GM23248 (cell line): ENCODE measurements around the gene WTAP. TPM values are rescaled to one million over a fixed set of nuclear protein-coding genes. Genes with fewer than 3 reads are reported as not detected.
"Not testable (repeated sequence)": the region's sequence is repeated elsewhere in the genome, so short reads cannot be mapped to it uniquely, and the experiment has no call there.

Source experiments
- DNase-seq: peaks from one replicate; pipeline ENCODE4 v3.0.0-alpha.2; 2015
- H2AFZ ChIP-seq: fragments of 200-600 bp; sonication (generic); 2 replicates; pipeline ENCODE4 v1.6.1; 2016; ENCODE audit warnings: antibody characterized with exemption
- H3F3A ChIP-seq: fragments of 200-600 bp; sonication (generic); 2 replicates; pipeline ENCODE4 v1.6.1; 2016; ENCODE audit warnings: mild to moderate bottlenecking, antibody characterized with exemption, mixed run types; ENCODE audit not compliant: insufficient read depth
- H3K27ac ChIP-seq: fragments of 200-600 bp; sonication (generic); 2 replicates; pipeline ENCODE4 v1.5.1; 2016; ENCODE audit warnings: mild to moderate bottlenecking
- H3K27me3 ChIP-seq: fragments of 200-600 bp; sonication (generic); replicated peaks from 2 replicates; pipeline ENCODE4 v1.6.1; 2016; ENCODE audit warnings: mild to moderate bottlenecking; ENCODE audit not compliant: insufficient read depth
- H3K36me3 ChIP-seq: fragments of 200-600 bp; sonication (generic); 2 replicates; pipeline ENCODE4 v1.6.1; 2016; ENCODE audit warnings: low read depth, mild to moderate bottlenecking
- H3K4me1 ChIP-seq: fragments of 200-600 bp; sonication (generic); 2 replicates; pipeline ENCODE4 v1.6.1; 2016; ENCODE audit warnings: mild to moderate bottlenecking; ENCODE audit not compliant: insufficient read depth
- H3K4me2 ChIP-seq: fragments of 200-600 bp; sonication (generic); one replicate; pipeline ENCODE4 v1.6.1; 2016; ENCODE audit warnings: mild to moderate bottlenecking; ENCODE audit not compliant: unreplicated experiment
- H3K4me3 ChIP-seq: fragments of 200-600 bp; sonication (generic); 2 replicates; pipeline ENCODE4 v1.5.1; 2016; ENCODE audit warnings: mild to moderate bottlenecking
- H3K79me2 ChIP-seq: fragments of 200-600 bp; sonication (generic); 2 replicates; pipeline ENCODE4 v1.6.1; 2016; ENCODE audit warnings: mild to moderate bottlenecking; ENCODE audit not compliant: insufficient read depth
- H3K9ac ChIP-seq: fragments of 200-600 bp; sonication (generic); 2 replicates; pipeline ENCODE4 v1.6.1; 2016; ENCODE audit warnings: mild to moderate bottlenecking
- H3K9me2 ChIP-seq: fragments of 200-600 bp; sonication (generic); 2 replicates; pipeline ENCODE4 v1.6.1; 2016; ENCODE audit warnings: mixed run types, mild to moderate bottlenecking, moderate library complexity; ENCODE audit not compliant: insufficient read depth
- H3K9me3 ChIP-seq: fragments of 200-600 bp; sonication (generic); one replicate; pipeline ENCODE4 v1.6.1; 2017; ENCODE audit warnings: low read depth
- H4K20me1 ChIP-seq: fragments of 200-600 bp; sonication (generic); 2 replicates; pipeline ENCODE4 v1.6.0; 2016; ENCODE audit not compliant: insufficient read depth
- EZH2 ChIP-seq: fragments of 200-600 bp; sonication (generic); IDR thresholded peaks from 2 replicates; pipeline ENCODE4 v1.6.1; 2018; ENCODE audit warnings: antibody characterized with exemption, mild to moderate bottlenecking; ENCODE audit not compliant: insufficient read depth, poor library complexity, severe bottlenecking
- EZH2phosphoT487 ChIP-seq: fragments of 200-600 bp; sonication (generic); IDR thresholded peaks from 2 replicates; pipeline ENCODE4 v1.6.1; 2018; ENCODE audit warnings: antibody characterized with exemption, moderate library complexity, mild to moderate bottlenecking, low read depth; ENCODE audit not compliant: insufficient read depth
- WGBS, 2 experiments: methylation state at CpG; one replicate each; pipeline ENCODE4 v1.1.6; 2015 to 2017; ENCODE audit warnings: low lambda C conversion rate in 2 of 2, low coverage in 1 of 2; ENCODE audit errors: missing lambda C conversion rate in 2 of 2; 5-methylcytosine and 5-hydroxymethylcytosine counted together
- in situ Hi-C: fragments of 300-500 bp; cut with MboI; formaldehyde crosslinking; loops from 2 replicates; pipeline ENCODE4 v1.15.0; 2020
- polyA plus RNA-seq: library from polyadenylated mRNA; unstranded; fragments of >200 nt; fragmentation: Nextera tagmentation; extraction: Ambion mirVana; gene quantifications from 2 replicates; pipeline ENCODE4 v1.2.1, GENCODE V29; 2016
- total RNA-seq: library from RNA; depleted of rRNA; stranded (reverse); fragments of >200 nt; shearing (Covaris generic); gene quantifications from 2 replicates; pipeline ENCODE4 v1.2.3, GENCODE V29; 2014

WTAP gene
- total and polyA plus RNA-seq, 2 experiments from 2014 or later = 64.8 to 87.8 TPM

GRCh38 chr6:159716247-159717096 is 10.8 kb upstream of the WTAP start:
- Histone ChIP-seq H3K27me3 (no peaks in the 10 kb centered on the region), H4K20me1 (no peaks in the 10 kb centered on the region), H2AFZ (0 out of 2 replicates have a peak overlapping the region, but pooled peaks have one; percentile 8), H3K4me3 (peak overlapping the region; percentile 20; the same call in 1 of the 2 replicates), H3K79me2 (peaks cover 71% of the 10 kb centered on the region), H3K9ac (peak overlapping the region; percentile 58), H3K4me1 (peaks cover 25% of the 10 kb centered on the region), H3F3A (peaks cover 31% of the 10 kb centered on the region), H3K4me2 (peak overlapping the region; percentile 57), H3K9me3 (no peaks in the 10 kb centered on the region), H3K27ac (peak overlapping the region; percentile 74), H3K36me3 (no peaks in the 10 kb centered on the region), H3K9me2 (no peaks in the 10 kb centered on the region)
- in situ Hi-C loops = no loop called here
- 3 to 4% methylated on average over 5 of the region's 5 CpGs for WGBS, 2 experiments
- TF ChIP-seq EZH2phosphoT487 (0 out of 2 replicates have a peak, but pooled peaks have one; percentile 20), EZH2 (no peak)
- peak; percentile 98 for DNase-seq

GRCh38 chr6:159718634-159719033 is 8.7 kb upstream of the WTAP start:
- H3K9me3 ChIP-seq = no peaks in the 10 kb centered on the region
- H3K79me2 ChIP-seq = peaks cover 73% of the 10 kb centered on the region
- no peaks in the 10 kb centered on the region for H3K36me3 ChIP-seq
- WGBS, 2 experiments = 97 to 100% methylated on average over 3 of the region's 3 CpGs
- no peak overlapping the region for H3K4me2 ChIP-seq
- no peak overlapping the region for H3K9ac ChIP-seq
- no peaks in the 10 kb centered on the region for H3K9me2 ChIP-seq
- H4K20me1 ChIP-seq = no peaks in the 10 kb centered on the region
- peaks cover 31% of the 10 kb centered on the region for H3F3A ChIP-seq
- in situ Hi-C loops = no loop called here
- no peak overlapping the region for H3K4me3 ChIP-seq
- no peaks in the 10 kb centered on the region for H3K27me3 ChIP-seq
- no peak for DNase-seq
- H3K4me1 ChIP-seq = peaks cover 25% of the 10 kb centered on the region
- H2AFZ ChIP-seq = no peak overlapping the region
- H3K27ac ChIP-seq = no peak overlapping the region
- TF ChIP-seq EZH2 (no peak), EZH2phosphoT487 (no peak)

- no peak for DNase-seq
- 92 to 95% methylated on average over 4 to 7 of the region's 7 CpGs for WGBS, 2 experiments
- Histone ChIP-seq H4K20me1 (no peaks in the 10 kb centered on the region), H3K4me1 (peaks cover 25% of the 10 kb centered on the region), H3K36me3 (no peaks in the 10 kb centered on the region), H2AFZ (no peak overlapping the region), H3K9me3 (no peaks in the 10 kb centered on the region), H3K27ac (no peak overlapping the region), H3K9me2 (no peaks in the 10 kb centered on the region), H3K9ac (no peak overlapping the region), H3F3A (peaks cover 31% of the 10 kb centered on the region), H3K27me3 (no peaks in the 10 kb centered on the region), H3K79me2 (peaks cover 73% of the 10 kb centered on the region), H3K4me2 (no peak overlapping the region), H3K4me3 (no peak overlapping the region)
- TF ChIP-seq EZH2 = no peak
- in situ Hi-C loops = no loop called here
These were observed 8.0 kb upstream of the WTAP start for GRCh38 chr6:159719287-159719686.

GRCh38 chr6:159720708-159721107 is 6.6 kb upstream of the WTAP start:
- in situ Hi-C loops = no loop called here
- Histone ChIP-seq H3K36me3 (no peaks in the 10 kb centered on the region), H3K9me3 (no peaks in the 10 kb centered on the region), H3K4me3 (no peak overlapping the region), H3K9me2 (no peaks in the 10 kb centered on the region), H4K20me1 (no peaks in the 10 kb centered on the region), H3K4me1 (peaks cover 21% of the 10 kb centered on the region), H3K79me2 (peaks cover 73% of the 10 kb centered on the region), H3K27me3 (no peaks in the 10 kb centered on the region), H3K9ac (no peak overlapping the region), H2AFZ (no peak overlapping the region), H3F3A (peaks cover 26% of the 10 kb centered on the region), H3K27ac (no peak overlapping the region), H3K4me2 (no peak overlapping the region)
- no peak for TF ChIP-seq EZH2
- no peak for TF ChIP-seq EZH2phosphoT487
- 90 to 95% methylated on average over 7 of the region's 7 CpGs for WGBS, 2 experiments
- peak; percentile 38 for DNase-seq

- H3K4me3 ChIP-seq, DNase-seq, H3K36me3 ChIP-seq, H3K9me2 ChIP-seq, H3K27ac ChIP-seq, H4K20me1 ChIP-seq, in situ Hi-C loops, H3K27me3 ChIP-seq, H3K4me2 ChIP-seq, H3K9me3 ChIP-seq, H3K9ac ChIP-seq, H2AFZ ChIP-seq: not testable (repeated sequence)
- 91 to 98% methylated on average over 3 of the region's 3 CpGs for WGBS, 2 experiments
- peaks cover 17% of the 10 kb centered on the region for H3K4me1 ChIP-seq
- peaks cover 80% of the 10 kb centered on the region for H3K79me2 ChIP-seq
- peaks cover 16% of the 10 kb centered on the region; the same call in 1 of the 2 replicates for H3F3A ChIP-seq
These were observed 5.3 kb upstream of the WTAP start for GRCh38 chr6:159721981-159722380.
